H1 (cell line): Measurements from ENCODE around the gene LIFR. TPM values are rescaled to one million over a fixed set of nuclear protein-coding genes. Genes with fewer than 3 reads are reported as not detected.

Experiments
- CTCF ChIA-PET: fragments of 300-600 bp; sonication (Branson Sonifier 250); formaldehyde crosslinking; loops from one replicate; lab custom pipeline; 2021; ENCODE audit not compliant: partially characterized antibody; lab: Charles Lee
- POLR2A ChIA-PET: fragments of 300-600 bp; sonication (Branson Sonifier 250); formaldehyde crosslinking; loops from one replicate; lab custom pipeline; 2021; ENCODE audit warnings: inconsistent platforms; ENCODE audit not compliant: partially characterized antibody; lab: Charles Lee
- DNase-seq, 2 experiments: peaks; one replicate each; pipeline versions ENCODE4 v3.0.0 to v3.0.0-alpha.2; 2010 to 2022; ENCODE audit warnings: low spot score in 2 of 2, low read depth in 1 of 2, mixed read lengths in 1 of 2
- FAIRE-seq: peaks from 2 replicates; lab custom pipeline; 2011; peaks lifted over from hg19 to GRCh38; lab: Jason Lieb, UNC
- H2AFZ ChIP-seq: 2 replicates; pipeline ENCODE4 v1.8.1; 2012; ENCODE audit warnings: low read length, inconsistent platforms
- H2AK5ac ChIP-seq: 2 replicates; pipeline ENCODE4 v1.6.1; 2013; ENCODE audit warnings: low read depth, low read length
- H2BK120ac ChIP-seq: replicated peaks from 2 replicates; pipeline ENCODE3; 2013; ENCODE audit warnings: low read depth, low read length, inconsistent platforms
- H2BK12ac ChIP-seq: 2 replicates; pipeline ENCODE4 v1.6.1; 2013; ENCODE audit warnings: low read depth, low read length
- H2BK15ac ChIP-seq: 2 replicates; pipeline ENCODE4 v1.6.1; 2013; ENCODE audit warnings: low read length
- H2BK20ac ChIP-seq: 2 replicates; pipeline ENCODE4 v1.6.1; 2013; ENCODE audit warnings: low read length
- H2BK5ac ChIP-seq: 2 replicates; pipeline ENCODE4 v1.6.1; 2013; ENCODE audit warnings: low read depth, low read length
- H3K14ac ChIP-seq: 2 replicates; pipeline ENCODE4 v1.6.1; 2013; ENCODE audit warnings: inconsistent platforms; ENCODE audit not compliant: insufficient read length
- H3K18ac ChIP-seq: 2 replicates; pipeline ENCODE4 v1.6.1; 2013; ENCODE audit warnings: low read length; ENCODE audit errors: extremely low read depth
- H3K23ac ChIP-seq: 2 replicates; pipeline ENCODE4 v1.6.1; 2013; ENCODE audit warnings: inconsistent platforms; ENCODE audit not compliant: insufficient read length
- H3K23me2 ChIP-seq: 2 replicates; pipeline ENCODE4 v1.6.1; 2013; ENCODE audit warnings: low read depth, low read length
- H3K27ac ChIP-seq: 2 replicates; pipeline ENCODE4 v1.6.1; 2011; ENCODE audit warnings: low read depth, low read length, inconsistent platforms
- H3K27me3 ChIP-seq, 4 experiments: replicated peaks in 1 of 4; 1 replicate in 1 of 4; 2 replicates in 3 of 4; pipeline versions ENCODE4 v1.6.1 to v1.8.1; 2011 to 2013; ENCODE audit warnings: low read length in 3 of 4, mild to moderate bottlenecking in 3 of 4, inconsistent platforms in 2 of 4, mixed read lengths in 2 of 4, moderate library complexity in 1 of 4; ENCODE audit not compliant: control insufficient read depth in 3 of 4, insufficient read depth in 3 of 4; ENCODE audit errors: extremely low read depth in 1 of 4
- H3K36me3 ChIP-seq, 4 experiments: 2 replicates each; pipeline versions ENCODE4 v1.6.1 to v1.8.1; 2011 to 2013; ENCODE audit warnings: mild to moderate bottlenecking in 4 of 4, low read length in 3 of 4, moderate library complexity in 2 of 4, control low read depth in 1 of 4, inconsistent platforms in 1 of 4; ENCODE audit not compliant: insufficient read depth in 4 of 4, control insufficient read depth in 2 of 4
- H3K4ac ChIP-seq: replicated peaks from 2 replicates; pipeline ENCODE3; 2013; ENCODE audit warnings: low read length, low read depth, mixed read lengths, inconsistent platforms; ENCODE audit not compliant: insufficient read length
- H3K4me1 ChIP-seq, 4 experiments: replicated peaks in 1 of 4; 1 replicate in 1 of 4; 2 replicates in 3 of 4; pipeline versions ENCODE4 v1.6.1 to v1.8.1; 2011 to 2013; ENCODE audit warnings: low read length in 3 of 4, inconsistent platforms in 2 of 4, mixed read lengths in 1 of 4; ENCODE audit not compliant: insufficient read depth in 4 of 4, control insufficient read depth in 3 of 4
- H3K4me2 ChIP-seq, 2 experiments: 2 replicates each; pipeline versions ENCODE4 v1.6.1 to v1.8.1; 2011 to 2013; ENCODE audit warnings: low read depth in 2 of 2, low read length in 2 of 2, control low read depth in 1 of 2, inconsistent platforms in 1 of 2, mild to moderate bottlenecking in 1 of 2; ENCODE audit not compliant: insufficient read depth in 1 of 2
- H3K4me3 ChIP-seq, 4 experiments: fragments of 200-600, 300-600 bp in 1 of 4; sonication (generic), shearing (Covaris generic), sonication (Bioruptor Twin) in 1 of 4; 2 replicates each; pipeline versions ENCODE4 v1.5.1 to v1.8.1; 2011 to 2016; ENCODE audit warnings: low read length in 4 of 4, low read depth in 3 of 4, control low read depth in 2 of 4, inconsistent platforms in 2 of 4, mild to moderate bottlenecking in 2 of 4, mixed read lengths in 1 of 4, moderate library complexity in 1 of 4; ENCODE audit not compliant: insufficient read depth in 2 of 4; ENCODE audit errors: extremely low read depth in 1 of 4
- H3K56ac ChIP-seq: replicated peaks from 2 replicates; pipeline ENCODE3; 2013; ENCODE audit warnings: low read depth, mild to moderate bottlenecking, mixed read lengths, low read length, inconsistent platforms; ENCODE audit not compliant: insufficient read length
- H3K79me1 ChIP-seq: 2 replicates; pipeline ENCODE4 v1.6.1; 2013; ENCODE audit warnings: low read depth, low read length, control low read depth
- H3K79me2 ChIP-seq, 2 experiments: 2 replicates each; pipeline versions ENCODE4 v1.6.1 to v1.8.1; 2012 to 2013; ENCODE audit warnings: low read length in 2 of 2, mild to moderate bottlenecking in 2 of 2, inconsistent platforms in 1 of 2; ENCODE audit not compliant: insufficient read depth in 2 of 2, control insufficient read depth in 1 of 2
- H3K9ac ChIP-seq, 4 experiments: replicated peaks in 1 of 4; 1 replicate in 1 of 4; 2 replicates in 3 of 4; pipeline versions ENCODE4 v1.6.1 to v1.8.1; 2011 to 2013; ENCODE audit warnings: low read depth in 3 of 4, low read length in 3 of 4, control low read depth in 2 of 4, mild to moderate bottlenecking in 2 of 4, moderate library complexity in 2 of 4, inconsistent platforms in 1 of 4; ENCODE audit errors: extremely low read depth in 1 of 4
- H3K9me3 ChIP-seq, 2 experiments: 2 replicates each; pipeline versions ENCODE4 v1.6.1 to v1.8.1; 2012 to 2013; ENCODE audit warnings: mild to moderate bottlenecking in 2 of 2, moderate library complexity in 2 of 2, control low read depth in 1 of 2, inconsistent platforms in 1 of 2, low read depth in 1 of 2, low read length in 1 of 2, mixed read lengths in 1 of 2; ENCODE audit not compliant: insufficient read depth in 2 of 2
- H4K20me1 ChIP-seq, 2 experiments: replicated peaks in 1 of 2; 2 replicates each; pipeline versions ENCODE3 to v1.8.1; 2011 to 2013; ENCODE audit warnings: inconsistent platforms in 2 of 2, low read length in 2 of 2, mild to moderate bottlenecking in 1 of 2; ENCODE audit not compliant: insufficient read depth in 2 of 2, control insufficient read depth in 1 of 2
- H4K5ac ChIP-seq: 2 replicates; pipeline ENCODE4 v1.6.1; 2013; ENCODE audit warnings: low read length, low read depth, mixed read lengths, inconsistent platforms; ENCODE audit not compliant: insufficient read length
- H4K8ac ChIP-seq: 2 replicates; pipeline ENCODE4 v1.8.0; 2013; ENCODE audit warnings: mild to moderate bottlenecking, moderate library complexity, low read length, inconsistent platforms; ENCODE audit not compliant: insufficient read depth; ENCODE audit errors: extremely low read depth
- H4K91ac ChIP-seq: replicated peaks from 2 replicates; pipeline ENCODE3; 2013; ENCODE audit warnings: low read length, mixed read lengths, inconsistent platforms; ENCODE audit not compliant: insufficient read length
- ASH2L ChIP-seq: fragments of 200-600, 300-600 bp; sonication (generic); IDR thresholded peaks from one replicate; pipeline ENCODE4 v1.7.1; 2017; ENCODE audit warnings: low read length
- BACH1 ChIP-seq: IDR thresholded peaks from 2 replicates; pipeline ENCODE4 v1.6.1; 2012; ENCODE audit warnings: low read length, improper control_type of control experiment
- CBX8 ChIP-seq: fragments of 300-800, 300-1000 bp; sonication (generic); IDR thresholded peaks from 2 replicates; pipeline ENCODE4 v1.7.1; 2016; ENCODE audit warnings: low read depth, low read length, borderline replicate concordance
- KDM1A ChIP-seq: fragments of 200-600, 300-600 bp; sonication (generic); IDR thresholded peaks from 2 replicates; pipeline ENCODE4 v1.7.1; 2016; ENCODE audit warnings: mild to moderate bottlenecking, low read length, borderline replicate concordance
- MAFK ChIP-seq: IDR thresholded peaks from 2 replicates; pipeline ENCODE4 v1.6.1; 2012; ENCODE audit warnings: low read depth, mild to moderate bottlenecking, improper control_type of control experiment, low read length
- POLR2A ChIP-seq, 2 experiments: IDR thresholded peaks; 1 replicate in 1 of 2; 2 replicates in 1 of 2; pipeline ENCODE4 v1.6.1; 2011; ENCODE audit warnings: low read depth in 2 of 2, low read length in 2 of 2, mild to moderate bottlenecking in 2 of 2; ENCODE audit errors: control extremely low read depth in 1 of 2
- POLR2AphosphoS5 ChIP-seq: IDR thresholded peaks from 2 replicates; pipeline ENCODE4 v1.6.1; 2011; ENCODE audit warnings: low read depth, low read length
- RXRA ChIP-seq: IDR thresholded peaks from 2 replicates; pipeline ENCODE4 v1.6.1; 2011; ENCODE audit warnings: low read depth, mild to moderate bottlenecking, low read length, moderate library complexity; ENCODE audit not compliant: insufficient read depth
- SIX5 ChIP-seq: IDR thresholded peaks from 2 replicates; pipeline ENCODE4 v1.6.1; 2011; ENCODE audit warnings: mild to moderate bottlenecking, low read depth, low read length
- SP1 ChIP-seq: IDR thresholded peaks from 2 replicates; pipeline ENCODE4 v1.6.1; 2011; ENCODE audit warnings: low read depth, low read length
- SP4 ChIP-seq: IDR thresholded peaks from 2 replicates; pipeline ENCODE4 v1.6.1; 2012; ENCODE audit warnings: low read length, inconsistent platforms
- TEAD4 ChIP-seq: IDR thresholded peaks from 2 replicates; pipeline ENCODE4 v1.6.1; 2012; ENCODE audit warnings: low read depth, low read length, inconsistent platforms, mixed read lengths
- YY1 ChIP-seq: IDR thresholded peaks from 2 replicates; pipeline ENCODE4 v1.6.1; 2011; ENCODE audit warnings: low read depth, mild to moderate bottlenecking, low read length
- WGBS, 2 experiments: shearing (Covaris generic) in 1 of 2; methylation state at CpG; one replicate each; pipeline versions ENCODE4 v1.1.6 to v1.1.7; 2013 to 2015; ENCODE audit warnings: low lambda C conversion rate in 2 of 2, mixed read lengths in 2 of 2, inconsistent platforms in 1 of 2, low coverage in 1 of 2, missing lambda C conversion rate in 1 of 2; ENCODE audit not compliant: insufficient replicate concordance in 2 of 2, insufficient coverage in 1 of 2, insufficient read length in 1 of 2; ENCODE audit errors: extremely low coverage in 1 of 2, missing lambda C conversion rate in 1 of 2; 5-methylcytosine and 5-hydroxymethylcytosine counted together
- polyA plus RNA-seq, 7 experiments: library from polyadenylated mRNA; depleted of rRNA in 3 of 7; stranded (reverse) in 5 of 7; unstranded in 2 of 7; fragments of >200 nt in 5 of 7; fragments of 200-250 nt in 2 of 7; gene quantifications; 1 replicate in 5 of 7; 2 replicates in 1 of 7; 4 replicates in 1 of 7; pipeline versions ENCODE4 v1.2.1 to v1.2.3, GENCODE V29; 2011 to 2013; ENCODE audit warnings: missing spikeins in 2 of 7, mixed read lengths in 2 of 7
- total RNA-seq: library from RNA; stranded (reverse); fragmentation: NEBNext Ultra II Directional; extraction: Animal tissue kit (Norgen Biotek cat#: 25700); gene quantifications from 2 replicates; pipeline ENCODE4 v1.2.1, GENCODE V29; 2021

The LIFR gene
- total and polyA plus RNA-seq, 2 of the 8 experiments (the other 6 are each of a cell fraction or from before 2014, with no cell fraction given): 2.0 to 18.9 TPM

DNA sequence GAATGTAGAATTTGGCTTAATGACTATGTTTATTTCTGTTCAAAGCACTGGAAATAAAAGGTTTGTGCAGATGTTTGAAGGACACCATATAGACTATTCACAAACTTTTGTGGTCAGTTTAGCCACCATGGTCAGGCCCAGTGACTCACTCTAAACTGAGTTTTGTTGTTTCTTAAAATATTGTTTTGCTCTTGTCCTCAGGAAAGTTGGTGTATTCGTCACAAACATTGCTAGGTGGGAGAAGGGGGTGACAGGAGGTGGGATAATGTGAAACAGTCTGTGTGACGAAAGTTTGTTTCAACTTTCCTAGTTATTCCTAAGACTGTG lies 35.0 kb upstream of the LIFR start:
- Histone ChIP-seq H2BK12ac (no peak overlapping the region), H2BK20ac (no peak overlapping the region), H3K27me3 (no peaks in the 10 kb centered on the region), H3K23ac (no peak overlapping the region), H3K23me2 (no peaks in the 10 kb centered on the region), H3K79me2 (no peaks in the 10 kb centered on the region), H3K9me3 (no peaks in the 10 kb centered on the region), H3K4ac (no peak overlapping the region), H3K18ac (no peak overlapping the region), H3K56ac (no peak overlapping the region), H3K27ac (no peak overlapping the region), H2AFZ (no peak overlapping the region), H4K20me1 (no peaks in the 10 kb centered on the region), H4K91ac (no peak overlapping the region), H3K79me1 (no peaks in the 10 kb centered on the region), H4K8ac (no peak overlapping the region), H3K4me1 (no peaks in the 10 kb centered on the region; a peak in 1 of 7 replicates), H3K9ac (no peak overlapping the region; a peak in 1 of 7 replicates), H3K4me2 (no peak overlapping the region), H3K36me3 (no peaks in the 10 kb centered on the region), H2BK15ac (no peak overlapping the region), H2BK120ac (no peak overlapping the region), H2BK5ac (no peak overlapping the region), H3K14ac (no peak overlapping the region), H2AK5ac (no peak overlapping the region), H3K4me3 (no peak overlapping the region), H4K5ac (no peak overlapping the region)
- CTCF ChIA-PET: no interaction called here
- no peak for FAIRE-seq
- POLR2A ChIA-PET: no interaction called here
- no peak for DNase-seq
- WGBS, 2 experiments: 95% methylated on average over 2 of the region's 2 CpGs; no CpG with 5 or more reads in 1 of the 2 experiments
- TF ChIP-seq TEAD4: no peak
- TF ChIP-seq CBX8: no peak
- no peak for TF ChIP-seq BACH1
- TF ChIP-seq POLR2AphosphoS5: no peak
- no peak for TF ChIP-seq ASH2L
- no peak for TF ChIP-seq POLR2A (IDR thresholded peaks at IDR 0.05; ENCODE audit: control extremely low read depth in 1 of 2, low read depth in 2 of 2, low read length in 2 of 2)
- TF ChIP-seq RXRA: no peak
- TF ChIP-seq SP4: no peak
- TF ChIP-seq SP1: no peak
- no peak for TF ChIP-seq YY1
- no peak for TF ChIP-seq KDM1A
- no peak for TF ChIP-seq SIX5
- TF ChIP-seq MAFK: no peak
